Esophagus squamous epithelium (tissue), 4 donors: ENCODE measurements around the gene TNNI3.

ENCODE experiments used
- POLR2A ChIP-seq, 4 donors: fragments of 450-650 bp; IDR thresholded peaks; one replicate each; pipeline ENCODE4 v1.6.1; 2017; ENCODE audit warnings: antibody characterized with exemption in 4 of 4, mild to moderate bottlenecking in 4 of 4, moderate library complexity in 3 of 4
- TF ChIP-seq, protein P1 (sequence below), 6 experiments: fragments of 450-650 bp in 4 of 6; fragments of 200-600 bp in 2 of 6; sonication (generic) in 2 of 6; IDR thresholded peaks; one replicate each; pipeline ENCODE4 v1.5.1; 2016 to 2019; ENCODE audit warnings: antibody characterized with exemption in 6 of 6, mild to moderate bottlenecking in 4 of 6, moderate library complexity in 4 of 6

DNA sequence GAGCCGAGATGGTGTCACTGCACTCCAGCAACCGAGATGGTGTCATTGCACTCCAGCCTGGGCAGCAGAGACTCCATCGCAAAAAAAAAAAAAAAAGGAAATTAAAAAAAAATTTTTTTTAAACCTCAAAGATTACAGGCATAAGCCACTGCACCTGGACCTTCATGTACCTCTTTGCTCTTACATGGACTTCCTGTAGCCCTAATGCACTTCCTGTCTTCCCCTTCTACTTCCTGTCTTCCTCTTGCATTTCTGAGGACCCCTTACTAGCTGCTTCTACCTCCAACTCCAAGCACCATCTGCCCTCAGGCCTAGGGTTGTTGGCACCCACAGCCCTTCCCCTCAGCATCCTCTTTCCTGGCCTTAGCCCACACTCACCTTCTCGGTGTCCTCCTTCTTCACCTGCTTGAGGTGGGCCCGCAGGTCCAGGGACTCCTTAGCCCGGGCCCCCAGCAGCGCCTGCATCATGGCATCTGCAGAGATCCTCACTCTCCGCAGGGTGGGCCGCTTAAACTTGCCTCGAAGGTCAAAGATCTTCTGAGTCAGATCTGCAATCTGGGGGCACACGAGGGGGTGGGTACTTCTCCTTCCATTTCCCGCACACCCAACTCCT, 3.8 kb downstream of the TNNI3 start:
- TF ChIP-seq, protein P1, sequence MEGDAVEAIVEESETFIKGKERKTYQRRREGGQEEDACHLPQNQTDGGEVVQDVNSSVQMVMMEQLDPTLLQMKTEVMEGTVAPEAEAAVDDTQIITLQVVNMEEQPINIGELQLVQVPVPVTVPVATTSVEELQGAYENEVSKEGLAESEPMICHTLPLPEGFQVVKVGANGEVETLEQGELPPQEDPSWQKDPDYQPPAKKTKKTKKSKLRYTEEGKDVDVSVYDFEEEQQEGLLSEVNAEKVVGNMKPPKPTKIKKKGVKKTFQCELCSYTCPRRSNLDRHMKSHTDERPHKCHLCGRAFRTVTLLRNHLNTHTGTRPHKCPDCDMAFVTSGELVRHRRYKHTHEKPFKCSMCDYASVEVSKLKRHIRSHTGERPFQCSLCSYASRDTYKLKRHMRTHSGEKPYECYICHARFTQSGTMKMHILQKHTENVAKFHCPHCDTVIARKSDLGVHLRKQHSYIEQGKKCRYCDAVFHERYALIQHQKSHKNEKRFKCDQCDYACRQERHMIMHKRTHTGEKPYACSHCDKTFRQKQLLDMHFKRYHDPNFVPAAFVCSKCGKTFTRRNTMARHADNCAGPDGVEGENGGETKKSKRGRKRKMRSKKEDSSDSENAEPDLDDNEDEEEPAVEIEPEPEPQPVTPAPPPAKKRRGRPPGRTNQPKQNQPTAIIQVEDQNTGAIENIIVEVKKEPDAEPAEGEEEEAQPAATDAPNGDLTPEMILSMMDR (IDR thresholded peaks at IDR 0.05) = no peak
- TF ChIP-seq POLR2A (IDR thresholded peaks at IDR 0.05) = no peak
